Mucosa of rectum (tissue), 2 donors: Measurements from ENCODE around the gene RSPH9.
"Not testable (repeated sequence)": the region's sequence is repeated elsewhere in the genome, so short reads cannot be mapped to it uniquely, and the experiment has no call there.

Source experiments
- H3K27ac ChIP-seq, 2 donors: one replicate each; pipeline ENCODE4 v1.7.0; 2013; ENCODE audit warnings: inconsistent platforms in 2 of 2, low read depth in 2 of 2, low read length in 2 of 2
- H3K27me3 ChIP-seq, 2 donors: one replicate each; pipeline ENCODE4 v1.7.0; 2013; ENCODE audit warnings: low read length in 2 of 2; ENCODE audit not compliant: control insufficient read depth in 2 of 2, insufficient read depth in 2 of 2
- H3K36me3 ChIP-seq, 2 donors: one replicate each; pipeline ENCODE4 v1.7.0; 2013; ENCODE audit warnings: low read length in 2 of 2; ENCODE audit not compliant: control insufficient read depth in 2 of 2, insufficient read depth in 2 of 2
- H3K4me1 ChIP-seq, 2 donors: one replicate each; pipeline ENCODE4 v1.7.0; 2013; ENCODE audit warnings: low read length in 2 of 2, mild to moderate bottlenecking in 1 of 2; ENCODE audit not compliant: control insufficient read depth in 2 of 2, insufficient read depth in 2 of 2
- H3K4me3 ChIP-seq, 2 donors: one replicate each; pipeline ENCODE4 v1.7.0; 2013; ENCODE audit warnings: low read length in 2 of 2
- H3K9ac ChIP-seq, 2 donors: one replicate each; pipeline ENCODE4 v1.7.0; 2013; ENCODE audit warnings: low read length in 2 of 2, low read depth in 1 of 2, mild to moderate bottlenecking in 1 of 2
- H3K9me3 ChIP-seq, 2 donors: one replicate each; pipeline ENCODE4 v1.7.0; 2013; ENCODE audit warnings: low read length in 2 of 2; ENCODE audit not compliant: control insufficient read depth in 2 of 2
- donor health status: healthy.
- donor health status: Normal muscosa, but diverticular disease.

The RSPH9 gene

DNA sequence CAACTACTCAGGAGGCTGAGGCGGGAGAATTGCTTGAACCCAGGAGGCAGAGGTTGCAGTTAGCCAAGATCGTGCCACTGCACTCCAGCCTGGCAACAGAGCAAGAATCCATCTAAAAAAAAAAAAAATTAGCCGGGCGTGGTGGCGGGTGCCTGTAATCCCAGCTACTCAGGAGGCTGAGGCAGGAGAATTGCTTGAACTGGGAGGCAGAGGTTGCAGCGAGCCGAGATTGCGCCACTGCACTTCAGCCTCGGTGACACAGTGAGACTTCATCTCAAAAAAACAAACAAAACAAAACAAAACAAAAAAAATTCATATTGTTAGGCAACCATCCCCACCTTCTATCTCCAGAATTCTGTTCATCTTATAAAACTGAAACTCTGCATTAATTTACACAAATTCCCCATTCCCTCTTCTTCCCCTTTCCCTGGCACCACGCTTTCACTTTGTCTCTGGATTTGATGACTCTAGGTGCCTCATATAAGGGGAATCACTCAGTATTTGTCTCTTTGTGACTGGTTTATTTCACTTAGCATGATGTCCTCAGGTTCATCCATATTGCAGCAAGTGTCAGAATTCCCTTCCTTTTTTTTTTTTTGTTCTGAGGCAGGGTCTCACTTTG is 56.2 kb downstream of the RSPH9 start:
- peaks cover 30 to 58% of the 10 kb centered on the region in 2 donors for H3K4me1 ChIP-seq
- H3K9me3 ChIP-seq, H3K4me3 ChIP-seq, H3K9ac ChIP-seq, H3K36me3 ChIP-seq, H3K27me3 ChIP-seq, H3K27ac ChIP-seq: not testable (repeated sequence)

DNA sequence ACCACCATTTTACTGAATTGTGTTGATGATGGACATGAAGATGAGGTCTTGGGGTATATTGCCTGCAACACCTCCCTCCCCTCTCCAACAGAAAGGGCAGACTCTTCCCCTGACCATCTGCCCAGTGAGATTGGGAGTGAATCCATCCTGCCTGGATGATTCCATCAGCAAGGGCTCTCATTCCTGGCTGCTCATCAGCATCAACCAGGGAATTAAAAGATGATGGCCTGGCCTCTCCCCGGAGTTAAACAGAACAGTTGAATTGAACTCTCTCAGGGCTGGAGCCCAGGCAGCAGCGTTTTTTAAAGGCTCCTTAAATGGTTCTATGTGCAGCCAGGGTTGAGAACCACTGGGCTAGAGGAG is 57.3 kb downstream of the RSPH9 start:
- Histone ChIP-seq H3K27ac (peak overlapping the region; percentile 89 to 91), H3K9ac (peak overlapping the region in 1 of 2 donors; percentile 57), H3K4me1 (peaks cover 34 to 62% of the 10 kb centered on the region in 2 donors), H3K27me3 (no peaks in the 10 kb centered on the region), H3K9me3 (no peaks in the 10 kb centered on the region), H3K36me3 (no peaks in the 10 kb centered on the region), H3K4me3 (no peak overlapping the region)

DNA sequence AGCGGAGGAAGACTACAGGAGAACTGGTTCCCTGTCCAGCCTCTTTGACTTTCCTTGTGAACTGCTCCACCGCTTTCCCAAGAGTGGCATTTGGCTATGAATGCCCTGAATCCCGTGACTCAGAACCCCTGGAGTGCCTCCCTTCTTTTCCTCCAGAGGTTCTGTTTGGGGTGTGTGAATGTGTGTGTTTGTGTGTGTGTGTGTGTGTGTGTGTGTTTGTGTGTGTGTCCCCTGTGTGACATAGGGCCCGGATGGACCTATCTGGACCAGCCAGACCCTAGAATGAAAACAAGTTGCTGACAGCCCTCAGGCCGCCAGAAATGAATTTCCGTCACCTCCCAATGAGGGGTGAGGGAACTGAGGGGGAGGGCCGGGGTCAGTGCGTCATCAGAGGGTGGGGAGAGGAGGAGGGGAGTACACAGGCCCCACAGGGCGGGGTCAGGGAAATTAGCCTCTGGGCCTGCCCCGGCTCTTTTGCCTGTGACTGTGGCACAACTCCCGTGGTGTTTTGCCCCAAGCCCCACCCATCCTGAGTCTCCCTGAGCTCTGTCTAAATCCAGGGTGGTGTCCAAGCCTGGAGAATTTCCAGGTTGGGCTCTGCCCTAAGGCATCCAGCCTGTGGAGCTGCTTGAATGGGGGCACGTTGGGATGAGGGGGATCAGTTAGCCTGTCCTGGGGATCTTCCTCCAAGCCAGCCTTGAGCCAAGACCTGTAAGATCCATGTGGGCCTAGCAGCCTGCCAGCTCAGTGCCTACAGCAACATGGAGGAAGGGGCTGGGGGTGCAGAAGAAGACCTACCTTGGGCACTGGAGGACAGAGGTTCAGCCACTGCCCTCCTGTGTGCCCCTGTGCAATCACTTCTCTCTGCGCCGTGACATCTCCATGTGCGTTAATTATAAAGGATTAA is 58.0 kb downstream of the RSPH9 start:
- no peaks in the 10 kb centered on the region for H3K27me3 ChIP-seq
- no peaks in the 10 kb centered on the region for H3K9me3 ChIP-seq
- H3K4me1 ChIP-seq = peaks cover 34 to 62% of the 10 kb centered on the region in 2 donors
- H3K36me3 ChIP-seq = no peaks in the 10 kb centered on the region
- H3K27ac ChIP-seq = peak overlapping the region; percentile 89 to 91
- peak overlapping the region; percentile 57 to 60 for H3K9ac ChIP-seq
- peak overlapping the region in 1 of 2 donors; percentile 43 for H3K4me3 ChIP-seq

DNA sequence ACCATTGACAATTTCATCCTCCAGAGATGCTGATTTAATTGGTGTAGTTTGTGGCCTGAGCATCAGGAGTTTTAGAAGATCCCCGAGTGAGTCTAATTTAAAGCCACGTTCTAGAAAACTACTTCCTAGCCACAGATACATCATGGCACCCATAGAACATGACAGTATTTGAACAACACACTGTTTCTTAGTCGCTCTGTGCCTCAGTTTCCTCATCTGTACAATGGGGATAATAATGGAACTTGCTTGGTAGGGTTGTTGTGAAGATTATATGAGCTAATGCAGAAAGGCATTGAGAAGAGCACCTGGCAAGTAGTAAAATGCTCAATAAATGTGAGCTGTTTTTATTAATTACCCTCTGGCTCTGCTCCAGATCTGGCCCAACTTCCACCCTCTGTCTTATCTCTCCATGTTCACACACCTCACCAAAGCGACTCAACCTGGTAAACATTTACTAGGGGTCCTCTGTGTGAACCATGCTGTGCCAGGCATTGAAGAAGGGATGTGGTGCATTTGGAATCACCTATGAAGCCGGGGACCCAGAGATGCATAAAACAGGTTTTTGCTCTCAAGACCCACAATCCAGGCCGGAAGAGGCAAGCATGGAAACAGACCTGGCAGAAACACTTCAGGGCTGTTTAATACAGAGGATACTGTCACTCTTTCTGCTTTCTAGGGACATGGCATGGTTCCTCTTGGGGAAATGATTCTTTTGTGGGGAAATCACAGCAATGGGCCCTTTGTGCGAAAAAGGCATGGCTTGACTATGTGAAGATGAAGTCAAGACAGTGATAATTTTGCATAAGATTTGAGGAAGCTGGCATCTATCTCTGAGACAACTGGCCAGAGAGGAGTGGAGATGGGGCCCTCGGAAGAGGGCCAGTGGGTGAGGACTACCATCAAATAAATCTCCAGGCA is 58.9 kb downstream of the RSPH9 start:
- Histone ChIP-seq H3K4me3 (no peak overlapping the region), H3K4me1 (peaks cover 29 to 56% of the 10 kb centered on the region in 2 donors), H3K36me3 (no peaks in the 10 kb centered on the region), H3K27me3 (no peaks in the 10 kb centered on the region), H3K9me3 (no peaks in the 10 kb centered on the region), H3K27ac (peak overlapping the region; percentile 89 to 91), H3K9ac (peak overlapping the region; percentile 3 to 60)

DNA sequence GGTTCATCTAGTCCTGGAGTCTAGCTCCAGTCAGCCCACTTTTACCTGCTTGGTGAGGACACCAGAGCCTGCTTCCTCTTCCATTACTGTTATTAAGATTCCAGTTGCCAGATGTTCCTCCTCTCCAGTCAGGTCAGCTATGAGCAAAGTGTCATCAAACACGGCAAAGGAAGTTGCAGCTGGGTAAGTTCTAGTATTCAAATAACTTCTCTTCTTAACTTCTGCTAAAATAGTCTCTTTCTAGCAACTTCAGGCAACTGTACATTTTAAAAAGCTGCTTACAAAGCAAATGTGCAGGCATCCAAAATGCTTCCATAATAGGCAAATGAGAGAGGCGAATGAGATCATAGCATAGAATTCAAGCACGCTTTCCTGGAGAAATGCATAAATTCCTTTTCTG is 61.2 kb downstream of the RSPH9 start:
- Histone ChIP-seq H3K27ac (peak overlapping the region; percentile 39 to 77), H3K9ac (peak overlapping the region in 1 of 2 donors; percentile 20), H3K9me3 (no peaks in the 10 kb centered on the region), H3K27me3 (no peaks in the 10 kb centered on the region), H3K4me3 (peak overlapping the region in 1 of 2 donors; percentile 5), H3K4me1 (peaks cover 22 to 48% of the 10 kb centered on the region in 2 donors), H3K36me3 (no peaks in the 10 kb centered on the region)

DNA sequence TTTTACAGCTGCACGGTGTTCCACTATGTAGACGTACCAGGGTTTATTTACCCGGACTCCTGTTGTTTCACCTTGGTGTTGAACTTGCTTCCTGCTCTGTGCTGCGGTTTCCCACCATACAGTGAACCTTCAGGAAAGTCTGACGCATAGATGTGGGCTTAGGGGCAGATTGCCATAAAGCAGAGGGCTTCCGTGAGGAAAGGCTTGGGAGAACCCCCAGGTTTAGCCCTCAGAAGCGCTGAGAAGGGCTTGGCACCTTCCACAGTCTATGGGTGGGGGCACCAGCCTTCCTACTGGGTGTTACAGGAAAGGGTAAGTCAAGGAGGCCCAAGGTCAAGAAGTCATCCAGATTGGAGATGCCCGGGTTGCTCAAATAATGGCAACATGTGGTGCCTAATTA is 62.0 kb downstream of the RSPH9 start:
- no peak overlapping the region for H3K9ac ChIP-seq
- no peak overlapping the region for H3K4me3 ChIP-seq
- H3K9me3 ChIP-seq = no peaks in the 10 kb centered on the region
- no peaks in the 10 kb centered on the region for H3K36me3 ChIP-seq
- peak overlapping the region; percentile 39 to 77 for H3K27ac ChIP-seq
- H3K4me1 ChIP-seq = peaks cover 22 to 48% of the 10 kb centered on the region in 2 donors
- H3K27me3 ChIP-seq = no peaks in the 10 kb centered on the region

DNA sequence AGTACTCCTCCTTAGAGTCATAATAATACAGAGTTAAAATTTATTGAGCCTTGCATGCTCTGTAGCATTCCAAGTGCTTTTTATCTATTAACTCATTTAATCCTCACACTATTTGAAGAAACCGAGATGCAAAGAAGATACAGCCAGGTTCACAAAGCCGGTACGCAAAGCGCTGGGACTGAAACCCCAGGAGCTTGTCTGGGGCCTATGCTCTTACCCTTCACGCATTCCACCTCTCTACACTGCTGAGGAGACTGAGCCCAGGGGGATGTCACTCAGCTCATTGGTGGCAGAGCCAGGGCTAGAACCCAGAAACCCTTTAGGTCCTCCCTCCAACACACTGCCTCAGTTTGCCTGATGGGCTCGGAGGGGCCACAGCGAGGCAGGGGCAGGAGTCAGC is 62.4 kb downstream of the RSPH9 start:
- Histone ChIP-seq H3K9ac (no peak overlapping the region), H3K27me3 (no peaks in the 10 kb centered on the region), H3K9me3 (no peaks in the 10 kb centered on the region), H3K27ac (no peak overlapping the region), H3K4me1 (peaks cover 22 to 44% of the 10 kb centered on the region in 2 donors), H3K4me3 (no peak overlapping the region), H3K36me3 (no peaks in the 10 kb centered on the region)

DNA sequence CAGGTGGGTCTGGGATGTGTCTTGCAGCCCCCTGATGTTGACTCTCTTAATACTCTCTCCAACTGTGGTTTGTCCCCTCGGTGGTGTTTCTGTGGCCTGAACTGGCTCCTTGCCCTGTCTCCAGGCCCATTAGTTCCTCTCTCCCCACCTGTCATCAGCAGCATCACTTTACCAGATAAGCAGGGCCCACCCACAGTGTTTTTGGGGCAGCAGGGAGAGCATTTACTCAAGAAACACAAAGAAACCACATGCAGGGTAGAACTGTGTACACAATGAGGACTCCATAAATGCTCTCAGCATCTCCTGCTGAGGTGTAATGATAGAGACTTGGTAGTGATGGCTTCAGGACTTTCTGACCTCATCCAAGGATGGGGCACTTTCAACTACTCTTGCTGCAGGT is 62.9 kb downstream of the RSPH9 start:
- no peaks in the 10 kb centered on the region for H3K27me3 ChIP-seq
- no peaks in the 10 kb centered on the region for H3K9me3 ChIP-seq
- H3K27ac ChIP-seq = no peak overlapping the region
- no peak overlapping the region for H3K4me3 ChIP-seq
- peaks cover 22 to 40% of the 10 kb centered on the region in 2 donors for H3K4me1 ChIP-seq
- H3K9ac ChIP-seq = no peak overlapping the region
- no peaks in the 10 kb centered on the region for H3K36me3 ChIP-seq

DNA sequence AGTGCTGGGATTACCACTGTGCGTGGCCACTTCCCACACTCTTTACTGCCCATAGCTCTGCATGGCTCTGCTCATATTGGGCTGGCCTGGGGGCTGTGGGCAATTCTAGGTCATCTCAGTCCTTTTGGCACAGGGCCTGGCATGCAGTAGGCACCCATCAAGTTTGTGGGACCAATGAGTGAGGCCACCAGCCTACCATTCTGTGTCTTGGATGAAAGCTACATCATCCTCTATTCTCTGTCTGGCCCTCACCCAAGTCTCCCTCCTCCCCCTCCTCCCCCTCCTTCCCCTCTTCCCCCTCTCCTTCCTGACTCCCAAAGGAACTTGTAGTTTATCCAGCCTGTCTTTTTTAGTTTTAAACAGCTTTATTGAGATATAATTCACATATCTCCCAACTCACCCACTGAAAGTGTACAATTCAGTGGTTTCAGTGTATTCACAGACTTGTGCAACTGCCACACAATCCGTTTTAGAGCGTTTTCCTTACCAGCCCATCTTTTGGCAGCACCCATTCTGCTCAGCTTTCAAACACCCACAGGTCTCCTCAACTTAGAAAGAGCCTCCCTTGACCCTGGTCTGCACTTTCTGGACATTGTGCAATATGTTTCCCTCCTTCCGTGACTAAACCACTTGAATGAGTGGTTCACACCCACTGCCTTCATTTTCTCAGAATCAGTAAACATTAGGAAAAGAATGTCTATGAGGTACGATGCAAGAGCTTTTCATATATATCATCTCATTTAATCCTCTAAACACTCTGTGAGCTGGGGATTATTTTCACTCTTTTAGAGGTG is 64.2 kb downstream of the RSPH9 start:
- Histone ChIP-seq H3K4me1 (peaks cover 11 to 27% of the 10 kb centered on the region in 2 donors), H3K27ac (peak overlapping the region in 1 of 2 donors; percentile 64)

More for the DNA sequence above, 64.2 kb downstream of the RSPH9 start:
- H3K4me3 ChIP-seq = no peak overlapping the region
- H3K36me3 ChIP-seq = no peaks in the 10 kb centered on the region
- H3K9ac ChIP-seq = no peak overlapping the region
- H3K27me3 ChIP-seq = no peaks in the 10 kb centered on the region
- H3K9me3 ChIP-seq = no peaks in the 10 kb centered on the region
